ENCODE measurements around the gene SYNPO. TPM values are rescaled to one million over a fixed set of nuclear protein-coding genes. Genes with fewer than 3 reads are reported as not detected.

The SYNPO gene
- total RNA-seq, 1 donor from 2014 or later = 3.9 TPM

GRCh38 chr5:150625164-150625535 lies 15.3 kb upstream of the SYNPO start:
- DNase-seq = no peak

GRCh38 chr5:150625831-150626746 lies 14.4 kb upstream of the SYNPO start:
- DNase-seq = no peak

- DNase-seq = no peak
Observed at GRCh38 chr5:150626853-150627276, 13.6 kb upstream of the SYNPO start.

- no peak for DNase-seq
Observed at GRCh38 chr5:150627731-150628545, 12.5 kb upstream of the SYNPO start.

GRCh38 chr5:150628936-150629485 lies 11.4 kb upstream of the SYNPO start:
- no peak for DNase-seq

GRCh38 chr5:150630016-150630415 lies 10.4 kb upstream of the SYNPO start:
- no peak for DNase-seq

- DNase-seq = no peak
Observed at GRCh38 chr5:150630461-150631325, 9.8 kb upstream of the SYNPO start.

GRCh38 chr5:150631326-150631701 lies 9.1 kb upstream of the SYNPO start:
- DNase-seq = no peak

GRCh38 chr5:150632305-150633160 lies 7.9 kb upstream of the SYNPO start:
- DNase-seq = no peak

- DNase-seq = no peak
Observed at GRCh38 chr5:150633429-150633828, 7.0 kb upstream of the SYNPO start.

- DNase-seq = no peak
Observed at GRCh38 chr5:150636391-150637244, 3.8 kb upstream of the SYNPO start.

GRCh38 chr5:150637245-150638052 lies 3.0 kb upstream of the SYNPO start:
- DNase-seq = no peak

GRCh38 chr5:150638053-150638444 lies 2.4 kb upstream of the SYNPO start:
- no peak for DNase-seq

- DNase-seq = no peak
Observed at GRCh38 chr5:150638488-150639376, 1.7 kb upstream of the SYNPO start.

- no peak for DNase-seq
Observed at GRCh38 chr5:150639377-150639692, 1.1 kb upstream of the SYNPO start.

- no peak for DNase-seq
Observed at GRCh38 chr5:150639751-150640150, 709 bp upstream of the SYNPO start.

- DNase-seq = no peak
Observed at GRCh38 chr5:150641006-150641570, 628 bp downstream of the SYNPO start.
